HCT116 (cell line): ENCODE measurements around the gene DPEP3. TPM values are rescaled to one million over a fixed set of nuclear protein-coding genes. Genes with fewer than 3 reads are reported as not detected.

Source experiments
- ATAC-seq: fragments of 200-7000 bp; cut with Tn5 transposase; 2 replicates; pipeline ENCODE4 v1.9.1; 2020; ENCODE audit warnings: mild to moderate bottlenecking, moderate library complexity
- BruUV-seq: library from RNA; stranded (reverse); fragments of 400-500 nt; replicated peaks from 2 replicates; lab custom pipeline; 2021; lab: Mats Ljungman, UMichigan
- CTCF ChIA-PET: fragments of 300-600 bp; sonication (Branson Sonifier 250); formaldehyde crosslinking; loops from one replicate; lab custom pipeline; 2021; ENCODE audit warnings: antibody characterized with exemption; lab: Charles Lee
- POLR2A ChIA-PET: fragments of 300-600, 350-600 bp; sonication (Branson Sonifier 250); formaldehyde crosslinking; loops from one replicate; lab custom pipeline; 2021; ENCODE audit warnings: antibody characterized with exemption; lab: Charles Lee
- RAD21 ChIA-PET, 2 experiments: fragments of 300-600 bp; sonication (Branson Sonifier 250); formaldehyde crosslinking; loops; one replicate each; lab custom pipeline; 2023; ENCODE audit warnings: low total read pairs in 2 of 2; ENCODE audit not compliant: uncharacterized antibody in 2 of 2, unreplicated experiment in 2 of 2, low non-redundant PET in 1 of 2; lab: Charles Lee
- DNase-seq: peaks from one replicate; pipeline ENCODE4 v3.0.0-alpha.2; 2010; ENCODE audit warnings: low read depth, low spot score
- H2AFZ ChIP-seq: fragments of 200-600 bp; shearing (Covaris generic), sonication (generic); 2 replicates; pipeline ENCODE4 v1.6.1; 2017; ENCODE audit warnings: low read depth, mixed run types, mixed read lengths, antibody characterized with exemption, low read length; ENCODE audit not compliant: poor library complexity, severe bottlenecking
- H3K27ac ChIP-seq: 2 replicates; pipeline ENCODE4 v1.5.1; 2012; ENCODE audit warnings: low read depth, low read length
- H3K27me3 ChIP-seq: fragments of 200-600 bp; sonication (generic); 2 replicates; pipeline ENCODE4 v1.6.1; 2016; ENCODE audit warnings: mixed run types, low read length, mixed read lengths; ENCODE audit not compliant: insufficient read depth
- H3K36me3 ChIP-seq, 2 experiments: fragments of 200-500 bp in 1 of 2; fragments of 200-600 bp in 1 of 2; sonication (Bioruptor generic) in 1 of 2; sonication (generic) in 1 of 2; 2 replicates each; pipeline versions ENCODE4 v1.5.1 to v1.6.1; 2014 to 2016; ENCODE audit warnings: low read length in 2 of 2, inconsistent platforms in 1 of 2, mixed read lengths in 1 of 2, mixed run types in 1 of 2; ENCODE audit not compliant: insufficient read depth in 2 of 2, control insufficient read depth in 1 of 2
- H3K4me1 ChIP-seq, 2 experiments: fragments of 200-600 bp in 1 of 2; sonication (generic) in 1 of 2; 2 replicates each; pipeline versions ENCODE4 v1.5.1 to v1.6.1; 2012 to 2017; ENCODE audit warnings: low read length in 2 of 2, inconsistent platforms in 1 of 2, mild to moderate bottlenecking in 1 of 2, mixed read lengths in 1 of 2, mixed run types in 1 of 2, moderate library complexity in 1 of 2; ENCODE audit not compliant: insufficient read depth in 2 of 2, control insufficient read depth in 1 of 2
- H3K4me2 ChIP-seq: fragments of 200-600 bp; sonication (generic); 2 replicates; pipeline ENCODE4 v1.6.1; 2017; ENCODE audit warnings: mixed run types, low read length, mixed read lengths
- H3K4me3 ChIP-seq, 2 experiments: fragments of 200-600 bp in 1 of 2; sonication (generic) in 1 of 2; replicated peaks in 1 of 2; 2 replicates each; pipeline ENCODE4 v1.5.1; 2011 to 2016; ENCODE audit warnings: low read length in 2 of 2, control low read depth in 1 of 2, low read depth in 1 of 2, mild to moderate bottlenecking in 1 of 2, mixed read lengths in 1 of 2, mixed run types in 1 of 2
- H3K79me2 ChIP-seq: fragments of 200-600 bp; sonication (generic); 2 replicates; pipeline ENCODE4 v1.6.1; 2017; ENCODE audit warnings: mild to moderate bottlenecking, mixed run types, low read length, moderate library complexity, mixed read lengths; ENCODE audit not compliant: insufficient read depth
- H3K9ac ChIP-seq: fragments of 200-600 bp; sonication (generic); 2 replicates; pipeline ENCODE4 v1.6.1; 2016; ENCODE audit warnings: low read length, mixed read lengths
- H3K9me2 ChIP-seq: fragments of 200-600 bp; sonication (generic), shearing (Covaris generic); 2 replicates; pipeline ENCODE4 v1.6.1; 2017; ENCODE audit warnings: mixed run types, mild to moderate bottlenecking, moderate library complexity; ENCODE audit not compliant: insufficient read depth
- H3K9me3 ChIP-seq, 2 experiments: fragments of 200-500 bp in 1 of 2; fragments of 200-600 bp in 1 of 2; sonication (Bioruptor generic) in 1 of 2; sonication (generic) in 1 of 2; 2 replicates each; pipeline ENCODE4 v1.6.1; 2014 to 2017; ENCODE audit warnings: low read length in 2 of 2, mixed read lengths in 2 of 2, inconsistent platforms in 1 of 2, low read depth in 1 of 2, mild to moderate bottlenecking in 1 of 2, mixed run types in 1 of 2, moderate library complexity in 1 of 2; ENCODE audit not compliant: control insufficient read depth in 1 of 2, insufficient read depth in 1 of 2
- H4K20me1 ChIP-seq: fragments of 200-600 bp; sonication (generic), shearing (Covaris generic); 2 replicates; pipeline ENCODE4 v1.6.1; 2017; ENCODE audit warnings: mixed run types, mild to moderate bottlenecking, moderate library complexity; ENCODE audit not compliant: insufficient read depth
- CTCF ChIP-seq, 3 experiments: fragments of 200-600 bp in 1 of 3; sonication (generic) in 1 of 3; IDR thresholded peaks in 2 of 3; conservative IDR thresholded peaks in 1 of 3; 2 replicates each; pipeline ENCODE4 v1.5.1; 2012 to 2017; ENCODE audit warnings: low read depth in 2 of 3, low read length in 2 of 3, antibody characterized with exemption in 1 of 3, borderline replicate concordance in 1 of 3, control low read depth in 1 of 3, mild to moderate bottlenecking in 1 of 3, mixed read lengths in 1 of 3, mixed run types in 1 of 3, moderate library complexity in 1 of 3; ENCODE audit not compliant: insufficient read depth in 1 of 3
- ELF1 ChIP-seq: IDR thresholded peaks from 2 replicates; pipeline ENCODE4 v1.6.1; 2012; ENCODE audit warnings: low read depth, borderline replicate concordance
- EZH2 ChIP-seq: fragments of 200-600 bp; sonication (generic); IDR thresholded peaks from 2 replicates; pipeline ENCODE4 v1.6.1; 2017; ENCODE audit warnings: antibody characterized with exemption, mixed run types
- JUND ChIP-seq: IDR thresholded peaks from 2 replicates; pipeline ENCODE4 v1.6.1; 2012
- MAX ChIP-seq: IDR thresholded peaks from 2 replicates; pipeline ENCODE4 v1.6.1; 2012
- POLR2A ChIP-seq: IDR thresholded peaks from 2 replicates; pipeline ENCODE4 v1.7.0; 2011; ENCODE audit warnings: borderline replicate concordance; ENCODE audit not compliant: insufficient read depth, insufficient read length; ENCODE audit errors: extremely low read depth
- RAD21 ChIP-seq: IDR thresholded peaks from 2 replicates; pipeline ENCODE4 v1.6.1; 2012; ENCODE audit warnings: low read depth, mild to moderate bottlenecking
- SP1 ChIP-seq: IDR thresholded peaks from 2 replicates; pipeline ENCODE4 v1.6.1; 2012; ENCODE audit warnings: low read depth
- intact Hi-C: fragments of 100-400 bp; cut with micrococcal nuclease; formaldehyde crosslinking; loops from 2 replicates; pipeline ENCODE4 v1.10.0; 2022
- total RNA-seq: library from RNA; stranded (reverse); gene quantifications from one replicate; pipeline ENCODE4 v1.2.1, GENCODE V29; 2021; ENCODE audit not compliant: unreplicated experiment
- TF ChIP-seq, protein P1 (sequence below): IDR thresholded peaks from 2 replicates; pipeline ENCODE4 v1.6.1; 2012; ENCODE audit warnings: low read depth

The DPEP3 gene
- total RNA-seq, 1 experiment from 2014 or later = not detected

DNA sequence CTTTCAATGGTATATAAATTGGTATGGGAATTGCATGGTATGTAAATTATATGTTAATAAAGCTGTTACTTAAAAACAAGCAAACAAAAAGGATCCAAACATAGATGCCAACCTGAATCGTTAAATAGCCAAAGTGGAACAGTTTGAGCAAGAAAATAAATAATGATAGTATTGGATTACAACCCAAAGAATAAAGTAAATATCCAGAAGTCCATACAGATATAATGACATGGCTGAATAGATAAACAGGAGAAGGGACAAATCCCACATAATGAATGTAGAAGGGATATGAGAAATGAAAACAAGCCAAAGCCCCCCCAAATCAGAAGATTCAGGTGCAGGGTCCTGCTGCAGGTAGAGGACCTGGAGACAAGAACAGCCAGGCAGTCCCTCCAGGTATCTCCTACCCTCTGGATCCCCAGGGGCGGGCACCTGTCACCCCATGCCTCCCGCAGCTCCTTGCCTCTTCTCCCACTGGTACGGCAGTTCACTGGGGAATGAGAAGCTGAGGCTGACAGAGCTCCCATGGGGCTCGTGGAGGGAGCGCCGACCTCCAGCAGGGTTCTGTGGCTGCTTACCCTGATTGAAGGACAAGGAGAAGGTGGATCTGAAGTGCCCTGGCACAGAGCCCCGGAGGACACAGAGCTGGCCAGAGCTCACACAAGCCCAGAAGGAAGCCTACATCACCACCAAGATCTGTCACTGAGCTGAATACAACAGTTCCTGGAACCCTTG is 26.5 kb downstream of the DPEP3 start (continued):
- TF ChIP-seq, protein P1, sequence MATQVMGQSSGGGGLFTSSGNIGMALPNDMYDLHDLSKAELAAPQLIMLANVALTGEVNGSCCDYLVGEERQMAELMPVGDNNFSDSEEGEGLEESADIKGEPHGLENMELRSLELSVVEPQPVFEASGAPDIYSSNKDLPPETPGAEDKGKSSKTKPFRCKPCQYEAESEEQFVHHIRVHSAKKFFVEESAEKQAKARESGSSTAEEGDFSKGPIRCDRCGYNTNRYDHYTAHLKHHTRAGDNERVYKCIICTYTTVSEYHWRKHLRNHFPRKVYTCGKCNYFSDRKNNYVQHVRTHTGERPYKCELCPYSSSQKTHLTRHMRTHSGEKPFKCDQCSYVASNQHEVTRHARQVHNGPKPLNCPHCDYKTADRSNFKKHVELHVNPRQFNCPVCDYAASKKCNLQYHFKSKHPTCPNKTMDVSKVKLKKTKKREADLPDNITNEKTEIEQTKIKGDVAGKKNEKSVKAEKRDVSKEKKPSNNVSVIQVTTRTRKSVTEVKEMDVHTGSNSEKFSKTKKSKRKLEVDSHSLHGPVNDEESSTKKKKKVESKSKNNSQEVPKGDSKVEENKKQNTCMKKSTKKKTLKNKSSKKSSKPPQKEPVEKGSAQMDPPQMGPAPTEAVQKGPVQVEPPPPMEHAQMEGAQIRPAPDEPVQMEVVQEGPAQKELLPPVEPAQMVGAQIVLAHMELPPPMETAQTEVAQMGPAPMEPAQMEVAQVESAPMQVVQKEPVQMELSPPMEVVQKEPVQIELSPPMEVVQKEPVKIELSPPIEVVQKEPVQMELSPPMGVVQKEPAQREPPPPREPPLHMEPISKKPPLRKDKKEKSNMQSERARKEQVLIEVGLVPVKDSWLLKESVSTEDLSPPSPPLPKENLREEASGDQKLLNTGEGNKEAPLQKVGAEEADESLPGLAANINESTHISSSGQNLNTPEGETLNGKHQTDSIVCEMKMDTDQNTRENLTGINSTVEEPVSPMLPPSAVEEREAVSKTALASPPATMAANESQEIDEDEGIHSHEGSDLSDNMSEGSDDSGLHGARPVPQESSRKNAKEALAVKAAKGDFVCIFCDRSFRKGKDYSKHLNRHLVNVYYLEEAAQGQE = no peak
- TF ChIP-seq MAX (no peak), JUND (no peak), RAD21 (no peak), POLR2A (no peak), ELF1 (no peak), CTCF (IDR thresholded peaks at IDR 0.05 in 2 of 3, conservative IDR thresholded peaks at IDR 0.05 in 1 of 3; ENCODE audit: borderline replicate concordance in 1 of 3, insufficient read depth in 1 of 3, low read depth in 2 of 3, low read length in 2 of 3) (no peak), SP1 (no peak)

GRCh38 chr16:67951485-67951884 is 28.8 kb downstream of the DPEP3 start:
- CTCF ChIA-PET = no interaction called here
- H3K4me1 ChIP-seq = no peaks in the 10 kb centered on the region

More at GRCh38 chr16:67951485-67951884, 28.8 kb downstream of the DPEP3 start:
- H3K4me2 ChIP-seq = no peak overlapping the region
- DNase-seq = no peak
- TF ChIP-seq EZH2 (no peak), JUND (no peak)
- H3K9me2 ChIP-seq = no peaks in the 10 kb centered on the region
- no TSS peak for BruUV-seq
- POLR2A ChIA-PET = no interaction called here
- no peak overlapping the region for H3K27ac ChIP-seq
- peaks cover 7 to 14% of the 10 kb centered on the region in 2 experiments; a peak in 3 of 4 replicates for H3K36me3 ChIP-seq
- no peak for ATAC-seq
- no peaks in the 10 kb centered on the region for H3K9me3 ChIP-seq
- no peak overlapping the region for H2AFZ ChIP-seq
- RAD21 ChIA-PET = no interaction called here
- H3K79me2 ChIP-seq = no peaks in the 10 kb centered on the region
- no peak overlapping the region for H3K9ac ChIP-seq
- no peaks in the 10 kb centered on the region for H3K27me3 ChIP-seq
- H4K20me1 ChIP-seq = no peaks in the 10 kb centered on the region
- no peak overlapping the region for H3K4me3 ChIP-seq
- intact Hi-C loops = no loop called here
